Vagina (tissue), 2 donors: ENCODE measurements around the gene GPN1.

Source experiments
- CTCF ChIP-seq, 3 experiments: fragments of 450-650 bp in 2 of 3; fragments of 200-600 bp in 1 of 3; sonication (generic) in 1 of 3; IDR thresholded peaks; one replicate each; pipeline ENCODE4 v1.5.1; 2017 to 2019; ENCODE audit warnings: antibody characterized with exemption in 3 of 3, mild to moderate bottlenecking in 2 of 3, moderate library complexity in 2 of 3
- POLR2A ChIP-seq, 2 donors: fragments of 450-650 bp; IDR thresholded peaks; one replicate each; pipeline ENCODE4 v1.6.1; 2017; ENCODE audit warnings: antibody characterized with exemption in 2 of 2, mild to moderate bottlenecking in 2 of 2, moderate library complexity in 2 of 2
- POLR2AphosphoS5 ChIP-seq, 2 donors: sonication (generic); formaldehyde crosslinking; IDR thresholded peaks; one replicate each; pipeline ENCODE4 v1.9.0; 2017; ENCODE audit warnings: antibody characterized with exemption in 2 of 2, mild to moderate bottlenecking in 2 of 2, low read depth in 1 of 2; ENCODE audit not compliant: insufficient read depth in 1 of 2

GRCh38 chr2:27667446-27667845, 38.6 kb downstream of the GPN1 start:
- TF ChIP-seq POLR2A (IDR thresholded peaks at IDR 0.05) = no peak
- no peak for TF ChIP-seq POLR2AphosphoS5 (IDR thresholded peaks at IDR 0.05; ENCODE audit: insufficient read depth in 1 of 2, low read depth in 1 of 2)
- no peak for TF ChIP-seq CTCF (IDR thresholded peaks at IDR 0.05)
